ENCODE measurements around the gene DMD.

DNA sequence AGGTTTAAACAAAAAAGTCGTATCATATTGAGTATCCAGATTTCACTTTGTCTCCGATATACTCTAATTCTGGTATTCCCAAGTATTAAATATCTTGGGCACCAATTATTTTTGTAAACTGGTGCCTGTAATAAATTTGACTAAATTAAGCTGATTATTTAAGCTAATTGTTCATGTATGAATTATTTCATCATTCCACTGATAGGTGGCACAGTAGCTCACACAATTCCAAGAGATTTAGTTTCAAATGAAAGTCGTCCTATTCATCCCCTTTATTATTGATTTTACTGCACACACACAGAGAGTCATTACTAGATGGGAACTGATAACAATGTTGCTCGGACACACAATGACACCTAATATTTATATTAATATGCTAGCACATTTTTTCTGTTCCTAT, 432.4 kb downstream of the DMD start:
- TF ChIP-seq POLR2AphosphoS5 (IDR thresholded peaks at IDR 0.05; ENCODE audit: borderline replicate concordance, low read depth, low read length), result no peak
- no peak for TF ChIP-seq EZH2 (IDR thresholded peaks at IDR 0.05)
